SIG-M5 (cell line): ENCODE results near the gene HRK.

Experiments used
- DNase-seq: peaks from one replicate; lab custom pipeline; 2025; lab: John Stamatoyannopoulos, UW

HRK gene

GRCh38 chr12:116867523-116867922 lies 13.7 kb downstream of the HRK start:
- no peak for DNase-seq

- DNase-seq: no peak
These were observed 16.7 kb downstream of the HRK start for GRCh38 chr12:116864371-116865160.

- DNase-seq: no peak
These were observed 17.9 kb downstream of the HRK start for GRCh38 chr12:116863275-116863767.

GRCh38 chr12:116862167-116862566 lies 19.1 kb downstream of the HRK start:
- no peak for DNase-seq

- no peak for DNase-seq
These were observed 19.9 kb downstream of the HRK start for GRCh38 chr12:116861320-116861719.

GRCh38 chr12:116860263-116860662 lies 21.0 kb downstream of the HRK start:
- no peak for DNase-seq

- DNase-seq: no peak
These were observed 22.2 kb downstream of the HRK start for GRCh38 chr12:116859079-116859478.

GRCh38 chr12:116856729-116857128 lies 24.5 kb downstream of the HRK start:
- no peak for DNase-seq

- DNase-seq: no peak
These were observed 25.3 kb downstream of the HRK start for GRCh38 chr12:116855744-116856470.

GRCh38 chr12:116853507-116853906 lies 27.7 kb downstream of the HRK start:
- no peak for DNase-seq

GRCh38 chr12:116852303-116852702 lies 28.9 kb downstream of the HRK start:
- DNase-seq: no peak

GRCh38 chr12:116849216-116849615 lies 32.0 kb downstream of the HRK start:
- DNase-seq: no peak

- no peak for DNase-seq
These were observed 38.2 kb downstream of the HRK start for GRCh38 chr12:116843085-116843484.

GRCh38 chr12:116839287-116839830 lies 41.9 kb downstream of the HRK start:
- DNase-seq: no peak

- DNase-seq: no peak
These were observed 42.9 kb downstream of the HRK start for GRCh38 chr12:116838365-116838764.

GRCh38 chr12:116837097-116837496 lies 44.1 kb downstream of the HRK start:
- no peak for DNase-seq

GRCh38 chr12:116835484-116835883 lies 45.8 kb downstream of the HRK start:
- DNase-seq: no peak

GRCh38 chr12:116833474-116833873 lies 47.8 kb downstream of the HRK start:
- no peak for DNase-seq

GRCh38 chr12:116832353-116832752 lies 48.9 kb downstream of the HRK start:
- no peak for DNase-seq

GRCh38 chr12:116827432-116827831 lies 53.8 kb downstream of the HRK start:
- DNase-seq: no peak

GRCh38 chr12:116821291-116821690 lies 60.0 kb downstream of the HRK start:
- DNase-seq: no peak

GRCh38 chr12:116820064-116820656 lies 61.1 kb downstream of the HRK start:
- no peak for DNase-seq
